Smooth muscle cell (in vitro differentiated cells): ENCODE data around the gene LRMDA. TPM values are rescaled to one million over a fixed set of nuclear protein-coding genes. Genes with fewer than 3 reads are reported as not detected.

Source experiments
- DNase-seq: peaks from one replicate; lab custom pipeline; 2025; ENCODE audit not compliant: unreplicated experiment; lab: John Stamatoyannopoulos, UW
- H2AFZ ChIP-seq: fragments of 200-600 bp; sonication (generic); 2 replicates; pipeline ENCODE4 v1.6.0; 2016; ENCODE audit warnings: antibody characterized with exemption, low read depth, mild to moderate bottlenecking
- H3F3A ChIP-seq: fragments of 200-600 bp; sonication (generic); 2 replicates; pipeline ENCODE4 v1.6.0; 2017; ENCODE audit warnings: antibody characterized with exemption, low read depth
- H3K27ac ChIP-seq: fragments of 200-600 bp; sonication (generic); 2 replicates; pipeline ENCODE4 v1.5.1; 2016; ENCODE audit warnings: low read depth, mild to moderate bottlenecking
- H3K27me3 ChIP-seq: fragments of 200-600 bp; sonication (generic); 2 replicates; pipeline ENCODE4 v1.6.1; 2016; ENCODE audit warnings: low read depth, mild to moderate bottlenecking
- H3K36me3 ChIP-seq: fragments of 200-600 bp; sonication (generic); 2 replicates; pipeline ENCODE4 v1.5.1; 2016; ENCODE audit warnings: low read depth
- H3K4me1 ChIP-seq: fragments of 200-600 bp; sonication (generic); 2 replicates; pipeline ENCODE4 v1.5.1; 2016; ENCODE audit warnings: low read depth
- H3K4me2 ChIP-seq: fragments of 200-600 bp; sonication (generic); 2 replicates; pipeline ENCODE4 v1.6.0; 2016; ENCODE audit warnings: mild to moderate bottlenecking
- H3K4me3 ChIP-seq: fragments of 200-600 bp; sonication (generic); 2 replicates; pipeline ENCODE4 v1.5.1; 2016; ENCODE audit warnings: mild to moderate bottlenecking
- H3K79me2 ChIP-seq: fragments of 200-600 bp; sonication (generic); 2 replicates; pipeline ENCODE4 v1.6.0; 2016; ENCODE audit warnings: low read depth, mild to moderate bottlenecking
- H3K9ac ChIP-seq: fragments of 200-600 bp; sonication (generic); 2 replicates; pipeline ENCODE4 v1.6.0; 2016; ENCODE audit warnings: low read depth
- H3K9me3 ChIP-seq: fragments of 200-600 bp; sonication (generic); replicated peaks from 2 replicates; pipeline ENCODE4 v1.5.1; 2016; ENCODE audit warnings: low read depth
- H4K20me1 ChIP-seq: fragments of 200-600 bp; sonication (generic); 2 replicates; pipeline ENCODE4 v1.6.0; 2016; ENCODE audit warnings: low read depth
- WGBS: methylation state at CpG from one replicate; pipeline ENCODE4 v1.1.7; 2016; ENCODE audit warnings: low lambda C conversion rate; 5-methylcytosine and 5-hydroxymethylcytosine counted together
- polyA plus RNA-seq: library from polyadenylated mRNA; unstranded; fragments of >200 nt; fragmentation: Nextera tagmentation; extraction: Ambion mirVana; gene quantifications from 2 replicates; pipeline ENCODE4 v1.2.1, GENCODE V29; 2016
- total RNA-seq: library from RNA; depleted of rRNA; stranded (reverse); fragments of >200 nt; gene quantifications from 2 replicates; pipeline ENCODE4 v1.2.3, GENCODE V29; 2014
- TF ChIP-seq, protein P1 (sequence below): fragments of 200-600 bp; sonication (generic); IDR thresholded peaks from 2 replicates; pipeline ENCODE4 v1.5.1; 2017; ENCODE audit warnings: borderline replicate concordance, mild to moderate bottlenecking, antibody characterized with exemption; ENCODE audit not compliant: insufficient read depth, poor library complexity, severe bottlenecking

The LRMDA gene
- total and polyA plus RNA-seq, 2 experiments from 2014 or later, result 1.5 to 1.6 TPM

DNA sequence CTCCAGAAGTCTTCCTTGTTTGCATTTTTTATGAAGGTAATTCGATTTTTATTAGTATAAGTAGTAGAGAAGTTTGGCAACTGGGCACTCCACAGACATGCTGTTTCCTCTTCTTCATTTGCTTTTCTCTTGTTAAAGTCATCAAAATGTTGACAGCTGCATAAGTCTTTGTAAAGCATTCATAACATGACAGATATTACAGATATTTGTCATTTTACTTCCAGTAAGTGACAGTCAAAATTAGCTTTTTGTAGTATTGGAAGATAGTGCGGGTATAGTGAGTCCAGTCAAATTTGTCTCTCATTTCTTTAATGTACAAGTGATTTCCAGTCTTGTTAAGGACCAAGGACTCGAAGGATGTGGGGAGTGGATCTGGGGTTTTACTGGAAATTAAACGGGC is 247.1 kb downstream of the LRMDA start:
- Histone ChIP-seq H3K36me3 (no peaks in the 10 kb centered on the region), H4K20me1 (no peaks in the 10 kb centered on the region), H3K27ac (no peak overlapping the region), H3K9me3 (no peaks in the 10 kb centered on the region), H3F3A (no peaks in the 10 kb centered on the region), H3K4me2 (no peak overlapping the region), H3K4me3 (no peak overlapping the region), H2AFZ (no peak overlapping the region), H3K9ac (no peak overlapping the region), H3K4me1 (no peaks in the 10 kb centered on the region), H3K27me3 (no peaks in the 10 kb centered on the region), H3K79me2 (no peaks in the 10 kb centered on the region)
- DNase-seq, result no peak
- WGBS, result 92% methylated on average over 4 of the region's 4 CpGs
- TF ChIP-seq, protein P1, sequence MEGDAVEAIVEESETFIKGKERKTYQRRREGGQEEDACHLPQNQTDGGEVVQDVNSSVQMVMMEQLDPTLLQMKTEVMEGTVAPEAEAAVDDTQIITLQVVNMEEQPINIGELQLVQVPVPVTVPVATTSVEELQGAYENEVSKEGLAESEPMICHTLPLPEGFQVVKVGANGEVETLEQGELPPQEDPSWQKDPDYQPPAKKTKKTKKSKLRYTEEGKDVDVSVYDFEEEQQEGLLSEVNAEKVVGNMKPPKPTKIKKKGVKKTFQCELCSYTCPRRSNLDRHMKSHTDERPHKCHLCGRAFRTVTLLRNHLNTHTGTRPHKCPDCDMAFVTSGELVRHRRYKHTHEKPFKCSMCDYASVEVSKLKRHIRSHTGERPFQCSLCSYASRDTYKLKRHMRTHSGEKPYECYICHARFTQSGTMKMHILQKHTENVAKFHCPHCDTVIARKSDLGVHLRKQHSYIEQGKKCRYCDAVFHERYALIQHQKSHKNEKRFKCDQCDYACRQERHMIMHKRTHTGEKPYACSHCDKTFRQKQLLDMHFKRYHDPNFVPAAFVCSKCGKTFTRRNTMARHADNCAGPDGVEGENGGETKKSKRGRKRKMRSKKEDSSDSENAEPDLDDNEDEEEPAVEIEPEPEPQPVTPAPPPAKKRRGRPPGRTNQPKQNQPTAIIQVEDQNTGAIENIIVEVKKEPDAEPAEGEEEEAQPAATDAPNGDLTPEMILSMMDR, result no peak

DNA sequence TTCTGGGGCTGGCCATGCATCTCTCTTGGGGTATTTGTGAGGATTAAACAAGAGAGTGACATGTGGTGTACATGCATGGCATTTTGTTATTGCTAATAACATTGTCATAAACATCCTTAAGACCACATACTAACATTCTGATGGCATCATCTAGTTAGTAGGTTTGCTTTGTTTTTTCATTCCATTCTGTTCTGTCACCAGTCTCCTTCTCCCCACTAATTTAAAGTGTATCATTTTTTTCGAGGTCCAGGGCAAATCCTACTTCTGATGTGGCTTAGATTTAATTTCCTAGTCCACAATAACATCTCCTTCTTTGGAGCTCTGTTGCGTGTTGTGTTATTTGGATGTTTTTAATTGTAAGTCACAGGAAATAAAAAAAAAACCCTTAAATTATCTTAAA is 248.1 kb downstream of the LRMDA start:
- no peaks in the 10 kb centered on the region for H3K36me3 ChIP-seq
- H3K27me3 ChIP-seq, result no peaks in the 10 kb centered on the region
- no peaks in the 10 kb centered on the region for H3K4me1 ChIP-seq
- DNase-seq, result no peak
- H3F3A ChIP-seq, result no peaks in the 10 kb centered on the region
- no peaks in the 10 kb centered on the region for H3K9me3 ChIP-seq
- H3K4me3 ChIP-seq, result no peak overlapping the region
- WGBS, result 49% methylated on average over 2 of the region's 2 CpGs
- H4K20me1 ChIP-seq, result no peaks in the 10 kb centered on the region
- no peak overlapping the region for H3K9ac ChIP-seq
- no peak overlapping the region for H3K4me2 ChIP-seq
- no peak overlapping the region for H3K27ac ChIP-seq
- H3K79me2 ChIP-seq, result no peaks in the 10 kb centered on the region
- H2AFZ ChIP-seq, result no peak overlapping the region
- TF ChIP-seq, protein P1, result no peak

DNA sequence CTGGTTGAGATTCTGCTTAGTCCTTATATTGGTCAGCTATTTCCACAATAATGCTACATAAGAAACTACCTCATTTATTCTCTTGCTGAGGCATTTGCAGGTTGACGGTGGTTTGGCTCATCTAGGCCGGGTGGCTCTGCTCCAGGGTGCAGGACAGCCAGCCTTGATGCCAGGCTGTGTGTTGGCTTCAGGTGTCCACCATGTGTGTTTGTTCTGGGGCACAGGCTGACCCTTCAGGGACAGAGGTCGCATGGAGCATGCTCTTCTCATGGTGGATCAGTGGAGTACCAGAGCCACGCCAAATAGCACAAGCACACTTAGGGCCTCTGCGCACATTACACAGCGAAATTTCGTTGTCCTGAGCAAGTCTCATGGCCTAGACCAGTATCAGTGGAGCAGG is 249.9 kb downstream of the LRMDA start:
- H3K4me1 ChIP-seq, result no peaks in the 10 kb centered on the region
- TF ChIP-seq, protein P1, result no peak

More for the DNA sequence above, 249.9 kb downstream of the LRMDA start:
- Histone ChIP-seq H4K20me1 (no peaks in the 10 kb centered on the region), H3F3A (no peaks in the 10 kb centered on the region), H3K79me2 (no peaks in the 10 kb centered on the region), H3K4me2 (no peak overlapping the region), H3K36me3 (no peaks in the 10 kb centered on the region), H3K27ac (no peak overlapping the region), H2AFZ (no peak overlapping the region), H3K4me3 (no peak overlapping the region), H3K27me3 (no peaks in the 10 kb centered on the region), H3K9me3 (no peaks in the 10 kb centered on the region), H3K9ac (no peak overlapping the region)
- no peak for DNase-seq
- 99% methylated on average over 7 of the region's 7 CpGs for WGBS
